Fibroblast of upper back skin (primary cell): ENCODE results near the gene OCA2.
A peak's percentile ranks its signal among the peaks of the same experiment; 100 is the strongest.

Experiments
- DNase-seq: peaks from one replicate; pipeline ENCODE4 v3.0.0-alpha.2; 2013

The OCA2 gene

GRCh38 chr15:27835233-27835939 lies 263.7 kb downstream of the OCA2 start:
- no peak for DNase-seq

GRCh38 chr15:27834684-27835083 lies 264.4 kb downstream of the OCA2 start:
- DNase-seq, result no peak

DNA sequence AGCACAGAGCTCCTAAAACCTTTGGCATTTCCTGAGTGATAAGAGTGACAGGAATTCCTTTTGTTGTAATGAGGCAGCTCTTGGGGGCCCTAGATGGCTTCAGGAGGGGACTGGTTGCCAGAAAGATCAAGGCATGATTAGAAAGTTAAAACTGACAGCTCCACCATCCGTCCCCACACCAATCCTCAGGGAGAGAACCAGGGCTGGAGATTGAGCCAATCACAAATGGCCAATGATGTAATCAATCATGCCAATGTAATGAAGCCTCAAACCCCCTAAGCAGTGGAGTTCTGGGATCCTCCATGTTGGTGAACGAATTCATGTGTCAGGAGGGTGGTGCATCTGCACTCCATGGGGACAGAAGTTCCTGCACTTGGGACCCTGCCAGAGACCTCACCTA lies 265.1 kb downstream of the OCA2 start:
- DNase-seq, result no peak

GRCh38 chr15:27833178-27833577 lies 265.9 kb downstream of the OCA2 start:
- no peak for DNase-seq

GRCh38 chr15:27832237-27832596 lies 266.9 kb downstream of the OCA2 start:
- no peak for DNase-seq

GRCh38 chr15:27831384-27832236 lies 267.5 kb downstream of the OCA2 start:
- DNase-seq, result no peak

DNA sequence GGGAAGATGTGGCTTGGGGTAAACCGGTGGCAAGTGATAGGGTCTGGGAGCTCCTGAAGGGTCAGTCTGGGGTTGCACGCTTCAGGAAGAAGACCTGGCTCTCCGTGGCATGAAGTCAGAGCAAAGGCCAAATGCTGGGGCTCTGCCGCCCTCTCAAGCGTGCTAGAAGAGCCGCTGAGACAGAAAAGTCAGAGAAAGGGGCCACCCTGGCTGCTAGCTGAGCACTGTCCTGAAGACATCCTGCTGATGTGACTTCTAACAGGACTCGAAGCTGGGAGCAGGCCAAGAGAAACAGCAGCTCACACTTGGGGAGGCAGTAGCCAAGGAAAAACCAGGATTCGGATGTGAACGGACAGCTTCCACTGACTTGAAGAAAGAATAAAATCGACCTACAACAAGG lies 270.4 kb downstream of the OCA2 start:
- no peak for DNase-seq

GRCh38 chr15:27826902-27827714 lies 272.0 kb downstream of the OCA2 start:
- DNase-seq, result peak; percentile 74

- DNase-seq, result peak; percentile 51
Measured at GRCh38 chr15:27826411-27826810, 272.7 kb downstream of the OCA2 start.

DNA sequence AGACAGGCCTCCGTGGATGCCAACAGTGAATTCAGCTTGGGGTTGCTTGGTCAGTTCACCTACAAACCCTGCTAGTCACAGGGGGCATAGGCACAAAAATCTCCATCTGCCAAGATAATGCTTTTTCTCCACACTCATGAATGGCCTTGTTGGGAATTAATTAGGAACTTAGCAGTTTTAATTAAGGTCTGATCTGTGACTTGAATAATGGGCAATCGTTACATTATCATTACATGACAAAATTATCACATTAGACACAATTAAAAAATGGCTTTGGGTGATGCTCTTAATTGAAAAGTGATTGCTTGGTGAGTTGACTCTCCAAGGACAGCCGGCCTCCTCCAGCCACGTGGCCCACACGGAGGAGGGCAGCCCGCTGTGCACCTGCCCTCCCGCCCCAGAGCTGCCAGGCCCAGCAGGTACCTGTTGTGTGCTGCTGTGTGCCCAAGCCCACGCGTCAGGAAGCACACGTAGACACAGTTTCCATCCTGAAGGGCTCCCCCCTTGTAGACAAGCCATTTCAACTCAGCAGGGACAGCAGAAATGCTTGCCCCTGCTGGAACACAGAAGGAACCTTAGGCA lies 274.2 kb downstream of the OCA2 start:
- no peak for DNase-seq

DNA sequence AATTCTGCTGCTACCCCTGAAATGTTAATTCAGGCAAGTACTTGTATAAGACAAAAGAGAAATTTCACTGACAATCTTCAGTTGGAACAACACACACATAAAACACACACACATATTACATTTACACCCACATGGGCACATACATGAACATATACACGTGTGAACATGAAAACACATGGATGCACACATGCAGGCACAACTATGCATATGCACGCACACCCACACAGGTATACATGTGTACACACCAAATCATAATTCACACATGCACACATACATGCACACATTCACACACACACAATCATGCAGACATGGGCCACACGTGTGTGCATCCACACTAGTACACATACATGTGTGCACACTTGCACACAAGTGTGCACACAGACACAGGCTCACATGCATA lies 277.8 kb downstream of the OCA2 start:
- DNase-seq, result no peak

DNA sequence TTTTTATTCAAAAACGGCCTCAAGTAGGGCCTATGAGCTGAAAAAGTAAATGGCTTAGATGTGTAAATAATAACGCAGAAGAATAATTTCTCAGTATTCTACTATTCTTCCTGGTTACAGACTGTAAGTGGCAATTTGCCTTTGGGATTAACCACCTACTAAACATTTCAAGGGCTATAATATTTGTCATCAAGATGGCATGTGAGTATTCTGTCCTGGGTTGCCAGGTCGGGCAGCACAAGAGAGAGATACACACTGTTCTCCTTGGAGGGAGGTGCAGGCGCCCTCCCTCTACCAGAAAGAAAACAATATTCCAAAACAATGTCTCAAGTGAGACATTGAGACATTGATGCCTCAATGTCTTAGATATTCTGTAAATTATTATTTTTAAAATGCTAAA lies 278.4 kb downstream of the OCA2 start:
- DNase-seq, result no peak

DNA sequence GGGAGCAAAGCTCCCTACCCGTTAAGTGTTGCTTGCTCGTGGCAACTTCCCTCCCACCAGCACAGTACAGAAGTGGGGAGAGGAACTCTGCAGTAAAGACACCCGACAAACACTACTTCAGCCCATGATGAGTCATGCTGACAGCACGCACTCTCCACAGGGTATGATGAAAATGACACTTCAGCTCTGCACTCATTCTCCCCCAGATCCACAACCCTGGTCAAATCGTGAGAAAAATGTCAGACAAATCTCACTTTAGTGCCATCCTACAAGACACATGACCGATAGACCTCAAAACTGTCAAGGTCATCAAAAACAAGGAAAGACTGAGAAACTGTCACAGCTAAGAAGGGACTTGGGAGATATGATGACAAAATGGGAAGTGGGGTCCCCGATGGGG lies 278.9 kb downstream of the OCA2 start:
- DNase-seq, result peak; percentile 71

DNA sequence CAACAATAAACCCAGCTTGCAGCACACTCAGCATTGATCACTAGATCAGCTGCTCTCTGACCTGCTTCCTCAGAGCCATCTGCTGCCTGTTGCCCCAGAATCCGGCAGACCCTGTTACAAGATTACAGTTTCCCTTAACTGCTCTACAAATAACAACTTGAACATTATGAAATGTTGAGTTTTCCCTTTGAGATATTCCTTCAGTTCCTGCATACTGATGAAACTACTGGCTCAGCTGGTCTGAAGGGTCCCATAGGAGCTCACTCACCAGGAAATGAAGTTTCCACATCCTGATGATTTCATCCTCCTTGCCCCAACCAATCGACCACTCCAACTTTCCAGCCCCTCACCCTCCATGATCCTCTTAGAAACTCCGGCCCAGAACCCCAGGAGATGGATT lies 281.9 kb downstream of the OCA2 start:
- no peak for DNase-seq

DNA sequence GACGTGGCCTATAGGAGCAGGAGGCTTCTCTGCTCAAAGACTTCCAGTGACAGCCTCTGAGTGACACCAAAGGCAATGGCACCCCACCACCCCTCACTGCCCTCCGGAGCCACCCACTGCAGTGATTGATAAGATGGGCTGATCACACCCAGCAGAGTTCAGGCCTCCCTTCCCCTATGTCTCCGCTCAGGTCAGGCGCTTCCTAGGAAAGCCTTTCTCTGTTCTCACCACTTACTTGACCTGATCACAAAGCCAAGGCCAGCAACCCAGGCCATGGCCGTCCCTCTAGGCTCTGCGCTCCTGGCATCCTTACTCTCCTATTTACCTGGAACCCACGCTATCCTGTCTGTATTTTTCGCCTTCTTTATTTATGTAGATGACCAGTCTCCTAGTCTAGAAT lies 282.3 kb downstream of the OCA2 start:
- no peak for DNase-seq

- no peak for DNase-seq
Measured at GRCh38 chr15:27815035-27815434, 284.1 kb downstream of the OCA2 start.

DNA sequence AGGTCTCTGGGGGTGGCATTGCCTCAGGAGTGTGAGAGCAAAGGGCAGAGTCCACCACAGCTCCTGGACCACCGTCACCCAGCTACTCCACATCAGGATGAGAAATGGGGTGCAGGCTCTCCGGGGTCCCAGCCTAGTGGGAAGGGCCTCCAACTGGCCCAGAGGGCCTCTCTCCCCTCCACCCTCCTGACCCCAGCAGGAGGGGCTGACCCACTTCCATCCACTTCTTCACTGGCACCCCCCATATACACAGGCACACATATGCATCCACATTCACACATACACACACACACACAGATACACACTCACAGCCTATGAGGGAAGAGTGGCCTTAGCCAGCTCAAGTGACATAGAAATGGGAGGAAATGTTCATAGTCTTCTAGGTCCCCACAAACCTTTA lies 286.0 kb downstream of the OCA2 start:
- no peak for DNase-seq

GRCh38 chr15:27808182-27808581 lies 290.9 kb downstream of the OCA2 start:
- DNase-seq, result no peak

GRCh38 chr15:27807335-27807734 lies 291.8 kb downstream of the OCA2 start:
- DNase-seq, result no peak

DNA sequence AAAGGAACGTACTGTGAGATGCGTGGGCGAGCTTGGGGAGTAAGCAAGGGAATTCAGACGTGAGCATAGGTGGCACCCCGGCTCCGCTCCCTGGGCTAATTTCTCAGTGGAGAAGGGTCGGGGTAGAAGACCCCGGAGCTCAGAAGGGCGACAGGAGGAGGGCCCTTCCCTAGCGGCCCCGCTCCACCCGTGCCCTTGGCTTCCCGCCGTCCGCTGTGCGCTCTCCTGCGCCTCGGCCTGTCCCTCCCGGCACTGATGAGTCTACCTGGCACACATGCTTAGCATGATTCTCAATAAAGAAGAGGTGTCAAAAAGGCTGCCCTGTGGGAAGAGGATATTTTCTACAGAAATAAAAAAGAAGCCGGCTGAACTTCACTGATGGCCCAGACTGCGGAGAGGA lies 292.7 kb downstream of the OCA2 start:
- DNase-seq, result no peak

DNA sequence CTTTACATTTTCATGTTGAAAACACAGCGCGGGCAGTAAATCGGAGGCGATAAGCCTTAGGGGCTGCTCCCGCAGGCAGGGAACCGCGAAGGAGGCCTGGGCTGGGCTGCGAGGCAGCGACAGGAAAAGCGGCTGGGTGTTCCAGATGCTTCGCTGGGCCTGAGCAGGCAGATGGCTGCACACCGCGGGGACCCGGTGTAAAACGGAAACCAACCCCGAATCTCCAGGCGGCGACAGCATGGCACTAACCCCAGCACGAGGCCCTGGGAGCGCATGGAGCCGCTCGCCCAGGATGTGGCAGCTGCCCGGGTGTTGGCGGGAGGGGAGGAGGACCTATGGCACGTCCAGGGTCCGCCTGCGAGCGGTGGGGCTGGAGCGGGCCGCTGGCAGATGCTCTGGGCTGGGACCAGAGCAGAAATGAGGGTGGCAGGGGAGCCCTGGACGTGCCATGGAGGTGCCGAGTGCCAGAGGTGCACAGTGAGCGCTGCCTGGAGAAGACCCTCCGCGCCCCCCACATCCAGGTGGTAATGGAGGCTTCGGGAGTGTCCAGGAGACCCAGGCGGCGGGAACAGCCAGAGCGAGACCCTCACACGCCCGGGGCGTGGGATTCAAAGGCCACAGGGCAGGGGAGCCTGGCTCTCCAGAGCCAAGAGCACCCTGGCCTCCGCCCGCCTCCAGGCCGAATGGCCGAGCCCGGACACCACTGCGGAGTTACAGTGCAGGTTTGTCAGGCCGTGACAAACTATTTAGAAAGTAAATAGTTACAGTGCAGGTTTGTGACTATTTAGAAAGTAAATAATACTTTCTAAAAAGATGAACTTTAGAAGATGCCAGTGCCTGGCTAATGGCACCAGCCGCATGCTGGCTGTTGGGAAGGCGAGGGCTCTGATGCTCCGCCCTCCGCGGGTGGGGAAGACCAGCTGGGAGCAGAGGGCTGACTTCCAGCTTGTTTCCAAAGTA lies 293.6 kb downstream of the OCA2 start:
- no peak for DNase-seq
